Measurements from ENCODE around the gene SKI.

DNA sequence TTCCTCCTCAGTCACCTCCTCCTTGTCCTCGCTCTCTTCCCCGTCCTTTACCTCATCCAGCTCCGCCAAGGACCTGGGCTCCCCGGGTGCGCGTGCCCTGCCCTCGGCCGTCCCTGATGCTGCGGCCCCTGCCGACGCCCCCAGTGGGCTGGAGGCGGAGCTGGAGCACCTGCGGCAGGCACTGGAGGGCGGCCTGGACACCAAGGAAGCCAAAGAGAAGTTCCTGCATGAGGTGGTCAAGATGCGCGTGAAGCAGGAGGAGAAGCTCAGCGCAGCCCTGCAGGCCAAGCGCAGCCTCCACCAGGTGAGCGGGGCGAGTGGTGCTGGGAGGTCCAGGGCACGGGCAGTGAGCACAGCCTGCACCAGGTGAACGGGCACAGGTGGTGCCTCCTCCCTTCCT is 76.2 kb downstream of the SKI start:
- TF ChIP-seq, protein P1, sequence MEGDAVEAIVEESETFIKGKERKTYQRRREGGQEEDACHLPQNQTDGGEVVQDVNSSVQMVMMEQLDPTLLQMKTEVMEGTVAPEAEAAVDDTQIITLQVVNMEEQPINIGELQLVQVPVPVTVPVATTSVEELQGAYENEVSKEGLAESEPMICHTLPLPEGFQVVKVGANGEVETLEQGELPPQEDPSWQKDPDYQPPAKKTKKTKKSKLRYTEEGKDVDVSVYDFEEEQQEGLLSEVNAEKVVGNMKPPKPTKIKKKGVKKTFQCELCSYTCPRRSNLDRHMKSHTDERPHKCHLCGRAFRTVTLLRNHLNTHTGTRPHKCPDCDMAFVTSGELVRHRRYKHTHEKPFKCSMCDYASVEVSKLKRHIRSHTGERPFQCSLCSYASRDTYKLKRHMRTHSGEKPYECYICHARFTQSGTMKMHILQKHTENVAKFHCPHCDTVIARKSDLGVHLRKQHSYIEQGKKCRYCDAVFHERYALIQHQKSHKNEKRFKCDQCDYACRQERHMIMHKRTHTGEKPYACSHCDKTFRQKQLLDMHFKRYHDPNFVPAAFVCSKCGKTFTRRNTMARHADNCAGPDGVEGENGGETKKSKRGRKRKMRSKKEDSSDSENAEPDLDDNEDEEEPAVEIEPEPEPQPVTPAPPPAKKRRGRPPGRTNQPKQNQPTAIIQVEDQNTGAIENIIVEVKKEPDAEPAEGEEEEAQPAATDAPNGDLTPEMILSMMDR (IDR thresholded peaks at IDR 0.05), result no peak
- TF ChIP-seq POLR2AphosphoS5 (IDR thresholded peaks at IDR 0.05), result no peak

Measured in prostate gland (tissue), 2 donors.